K562 (cell line): ENCODE data around the gene NIFK. TPM values are rescaled to one million over a fixed set of nuclear protein-coding genes. Genes with fewer than 3 reads are reported as not detected.

Experiments
- ATAC-seq: fragments of 200-7000 bp; cut with Tn5 transposase; 3 replicates; pipeline ENCODE4 v1.9.1; 2020; ENCODE audit warnings: moderate library complexity
- BruUV-seq: library from RNA; stranded (reverse); fragments of 400-500 nt; replicated peaks from 2 replicates; lab custom pipeline; 2021; lab: Mats Ljungman, UMichigan
- CTCF ChIA-PET: fragments of 300-600 bp; formaldehyde crosslinking; extraction: SDS; loops from one replicate; lab custom pipeline; 2021; ENCODE audit warnings: low intra/inter-chr PET ratio; lab: Yijun Ruan, JAX
- POLR2A ChIA-PET: fragments of 300-600, 350-650 bp; sonication (Branson Sonifier 250); formaldehyde crosslinking; extraction: SDS; loops from one replicate; lab custom pipeline; 2021; ENCODE audit warnings: antibody characterized with exemption, inconsistent platforms; lab: Yijun Ruan, JAX
- DNase-seq, 4 experiments: peaks; one replicate each; pipeline versions ENCODE4 v3.0.0 to v3.0.0-alpha.2; 2011 to 2018; ENCODE audit warnings: low spot score in 3 of 4, mixed read lengths in 3 of 4; ENCODE audit errors: extremely low read depth in 1 of 4
- FAIRE-seq: peaks from 2 replicates; lab custom pipeline; 2011; peaks lifted over from hg19 to GRCh38; lab: Jason Lieb, UNC
- H2AFZ ChIP-seq: 2 replicates; pipeline ENCODE4 v1.6.0; 2011; ENCODE audit warnings: low read depth, low read length, control low read depth, inconsistent platforms
- H3K27ac ChIP-seq: fragments of 200-600 bp; 3 replicates; pipeline ENCODE4 v1.8.0; 2011; ENCODE audit warnings: low read depth, mild to moderate bottlenecking, control low read depth, inconsistent platforms, low read length, moderate library complexity, mixed read lengths; ENCODE audit errors: extremely low read depth
- H3K27me3 ChIP-seq, 2 experiments: fragments of 300-600 bp in 1 of 2; 2 replicates in 1 of 2; 3 replicates in 1 of 2; pipeline versions ENCODE4 v1.6.0 to v1.8.0; 2011; ENCODE audit warnings: inconsistent platforms in 2 of 2, low read length in 2 of 2, mild to moderate bottlenecking in 1 of 2, mixed read lengths in 1 of 2, moderate library complexity in 1 of 2; ENCODE audit not compliant: control insufficient read depth in 2 of 2, insufficient read depth in 2 of 2
- H3K36me3 ChIP-seq: fragments of 300-600 bp; 3 replicates; pipeline ENCODE4 v1.8.0; 2011; ENCODE audit warnings: mild to moderate bottlenecking, low read length, inconsistent platforms; ENCODE audit not compliant: control insufficient read depth, insufficient read depth
- H3K4me1 ChIP-seq, 2 experiments: fragments of 200-600 bp in 1 of 2; replicated peaks in 1 of 2; 2 replicates in 1 of 2; 3 replicates in 1 of 2; pipeline versions ENCODE4 v1.5.1 to v1.8.0; 2011; ENCODE audit warnings: inconsistent platforms in 2 of 2, low read length in 2 of 2, mild to moderate bottlenecking in 1 of 2, mixed read lengths in 1 of 2, moderate library complexity in 1 of 2; ENCODE audit not compliant: control insufficient read depth in 2 of 2, insufficient read depth in 2 of 2
- H3K4me2 ChIP-seq: 2 replicates; pipeline ENCODE4 v1.6.1; 2011; ENCODE audit warnings: low read length, control low read depth, inconsistent platforms, mixed read lengths; ENCODE audit not compliant: insufficient read depth
- H3K4me3 ChIP-seq: fragments of 200-600 bp; sonication (generic), shearing (Covaris generic); 2 replicates; pipeline ENCODE4 v1.5.1; 2016; ENCODE audit warnings: control low read depth, inconsistent platforms
- H3K79me2 ChIP-seq: fragments of 200-600 bp; 3 replicates; pipeline ENCODE4 v1.8.0; 2011; ENCODE audit warnings: low read length, inconsistent platforms; ENCODE audit not compliant: control insufficient read depth, insufficient read depth
- H3K9ac ChIP-seq, 2 experiments: 2 replicates each; pipeline versions ENCODE4 v1.6.0 to v1.6.1; 2011; ENCODE audit warnings: low read depth in 2 of 2, low read length in 2 of 2, control low read depth in 1 of 2, inconsistent platforms in 1 of 2, mild to moderate bottlenecking in 1 of 2, mixed read lengths in 1 of 2; ENCODE audit not compliant: insufficient read depth in 1 of 2
- H3K9me1 ChIP-seq: one replicate; pipeline ENCODE4 v1.6.0; 2011; ENCODE audit warnings: inconsistent platforms, mild to moderate bottlenecking, low read length, moderate library complexity; ENCODE audit not compliant: control insufficient read depth, insufficient read depth
- H3K9me3 ChIP-seq: replicated peaks from 2 replicates; pipeline ENCODE4 v1.5.1; 2011; ENCODE audit warnings: low read depth, low read length, inconsistent platforms; ENCODE audit not compliant: control insufficient read depth, insufficient read depth
- H4K20me1 ChIP-seq: replicated peaks from 2 replicates; pipeline ENCODE4 v1.6.1; 2011; ENCODE audit warnings: low read length, inconsistent platforms, mixed read lengths; ENCODE audit not compliant: control insufficient read depth, insufficient read depth
- CXXC5 ChIP-seq: fragments of 250-450 bp; sonication (Bioruptor Pico); IDR thresholded peaks from 2 replicates; pipeline ENCODE4 v1.8.0; 2022; ENCODE audit warnings: inconsistent platforms, mild to moderate bottlenecking, moderate library complexity
- FOXJ3 ChIP-seq: sonication (generic); formaldehyde crosslinking; IDR thresholded peaks from 2 replicates; pipeline ENCODE4 v1.4.0; 2020; ENCODE audit warnings: mild to moderate bottlenecking, missing genetic modification reagents
- FOXP1 ChIP-seq: sonication (generic); formaldehyde crosslinking; IDR thresholded peaks from 2 replicates; pipeline ENCODE4 v1.8.0; 2022; ENCODE audit warnings: mild to moderate bottlenecking, missing genetic modification reagents
- HNRNPL ChIP-seq: fragments of 200-400 bp; formaldehyde crosslinking; IDR thresholded peaks from 2 replicates; pipeline ENCODE4 v1.6.1; 2017; ENCODE audit warnings: low read depth, mild to moderate bottlenecking, low read length
- L3MBTL2 ChIP-seq: fragments of 450-650 bp; IDR thresholded peaks from 2 replicates; pipeline ENCODE4 v1.6.1; 2016; ENCODE audit warnings: mild to moderate bottlenecking, moderate library complexity
- LARP7 ChIP-seq: fragments of 450-650 bp; IDR thresholded peaks from 2 replicates; pipeline ENCODE4 v1.6.1; 2016
- MEF2A ChIP-seq: IDR thresholded peaks from 2 replicates; pipeline ENCODE4 v1.6.1; 2011; ENCODE audit warnings: low read depth, mild to moderate bottlenecking, low read length, moderate library complexity; ENCODE audit not compliant: control insufficient read depth
- SMARCA4 ChIP-seq: fragments of 450-650 bp; IDR thresholded peaks from 2 replicates; pipeline ENCODE4 v1.6.1; 2016
- SOX6 ChIP-seq: fragments of 450-650 bp; IDR thresholded peaks from 2 replicates; pipeline ENCODE4 v1.6.1; 2014; ENCODE audit warnings: mild to moderate bottlenecking
- TRIM24 ChIP-seq, 2 experiments: fragments of 450-650 bp; IDR thresholded peaks; 2 replicates each; pipeline ENCODE4 v1.6.1; 2016
- ZNF133 ChIP-seq: fragments of 250-450 bp; sonication (Bioruptor Pico); IDR thresholded peaks from 2 replicates; pipeline ENCODE4 v1.4.0; 2020; ENCODE audit warnings: mild to moderate bottlenecking
- ZNF146 ChIP-seq: IDR thresholded peaks from one replicate; pipeline ENCODE4 v1.6.1; 2018; ENCODE audit warnings: missing compliant biosample characterization; ENCODE audit not compliant: unreplicated experiment
- ZNF174 ChIP-seq: fragments of 250-450 bp; sonication (Bioruptor Pico); IDR thresholded peaks from 2 replicates; pipeline ENCODE4 v1.4.0; 2020; ENCODE audit warnings: mild to moderate bottlenecking
- ZNF24 ChIP-seq: fragments of 450-650 bp; IDR thresholded peaks from 2 replicates; pipeline ENCODE4 v1.6.1; 2016
- WGBS: fragments of 100-300 bp; shearing (Covaris generic); methylation state at CpG from one replicate; pipeline ENCODE4 v1.1.6; 2016; ENCODE audit warnings: low coverage, mixed read lengths; ENCODE audit not compliant: insufficient coverage; ENCODE audit errors: missing lambda C conversion rate; 5-methylcytosine and 5-hydroxymethylcytosine counted together
- in situ Hi-C: fragments of 300-500 bp; cut with MboI; formaldehyde crosslinking; loops from 4 replicates; pipeline ENCODE4 v1.15.0; 2018; ENCODE audit warnings: inconsistent platforms, mixed read lengths
- intact Hi-C: fragments of 100-400 bp; cut with micrococcal nuclease; formaldehyde crosslinking; loops from 2 replicates; pipeline ENCODE4 v1.14.2; 2022
- polyA plus RNA-seq, 8 experiments: library from polyadenylated mRNA; depleted of rRNA in 4 of 8; stranded (reverse) in 5 of 8; unstranded in 3 of 8; fragments of >200 nt; fragmentation: Nextera tagmentation in 2 of 8; fragmentation: Illumina TruSeq in 1 of 8; extraction: Ambion mirVana in 2 of 8; extraction: Trizol in 1 of 8; gene quantifications; 2 replicates each; pipeline versions ENCODE4 v1.2.1 to v1.2.3, GENCODE V29; 2011 to 2014; ENCODE audit warnings: inconsistent platforms in 1 of 8, missing spikeins in 1 of 8
- total RNA-seq, 7 experiments: library from RNA; depleted of rRNA in 6 of 7; stranded (reverse); fragments of >200 nt in 6 of 7; fragmentation: Illumina TruSeq in 2 of 7; extraction: Trizol in 2 of 7; gene quantifications; 2 replicates each; pipeline versions ENCODE4 v1.2.1 to v1.2.3, GENCODE V29; 2011 to 2021; ENCODE audit warnings: low replicate concordance in 1 of 7
- TF ChIP-seq, protein P1 (sequence below): sonication (generic); formaldehyde crosslinking; IDR thresholded peaks from 2 replicates; pipeline ENCODE4 v1.9.0; 2022; ENCODE audit warnings: mild to moderate bottlenecking, missing genetic modification reagents

The NIFK gene
- total and polyA plus RNA-seq, 9 of the 15 experiments (the other 6 are each of a cell fraction or from before 2014, with no cell fraction given) = 60.2 to 426 (median 183) TPM

DNA sequence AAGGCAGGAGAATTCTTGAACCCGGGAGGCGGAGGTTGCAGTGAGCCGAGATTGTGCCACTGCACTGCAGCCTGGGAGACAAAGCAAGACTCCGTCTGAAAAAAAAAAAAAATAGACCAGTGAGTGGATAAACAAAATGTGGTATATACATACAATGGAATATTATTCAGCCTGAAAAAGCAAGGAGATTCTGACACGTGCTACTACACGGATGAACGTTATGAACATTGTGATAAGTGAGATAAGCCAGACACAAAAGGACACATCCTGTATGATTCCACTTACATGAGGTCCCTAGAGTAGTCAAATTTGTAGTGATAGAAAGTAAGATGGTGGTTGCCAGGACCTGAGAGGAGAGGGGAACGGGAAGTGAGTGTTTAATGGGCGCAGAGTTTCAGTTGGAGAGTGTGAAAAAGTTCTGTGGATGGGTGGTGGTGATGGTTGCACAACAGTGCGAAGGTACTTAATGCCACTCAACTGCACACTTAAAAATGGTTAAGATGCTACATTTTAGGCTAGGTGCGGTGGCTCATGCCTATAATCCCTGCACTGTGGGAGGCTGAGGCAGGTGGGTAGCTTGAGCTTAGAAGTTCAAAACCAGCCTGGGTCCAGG lies 38.3 kb downstream of the NIFK start:
- H3K9ac ChIP-seq = no peak overlapping the region
- no peak overlapping the region for H3K27ac ChIP-seq
- H3K4me3 ChIP-seq = no peak overlapping the region
- no TSS peak for BruUV-seq
- no peaks in the 10 kb centered on the region for H4K20me1 ChIP-seq
- no peak overlapping the region for H3K4me2 ChIP-seq
- no peaks in the 10 kb centered on the region for H3K79me2 ChIP-seq
- DNase-seq = no peak
- peaks cover 17 to 32% of the 10 kb centered on the region in 2 experiments for H3K4me1 ChIP-seq
- no peak overlapping the region for H2AFZ ChIP-seq
- peaks cover 10% of the 10 kb centered on the region for H3K9me1 ChIP-seq
- 65% methylated on average over 11 of the region's 11 CpGs for WGBS
- in situ Hi-C loops (no loop called here), intact Hi-C loops (loop anchor here (5.0 kb wide), 2 partner anchors 46 to 101 kb away; no protein-coding TSS in a partner anchor)
- no peak for TF ChIP-seq SMARCA4
- TF ChIP-seq ZNF146 (CRISPR knock-in tag) = peak; percentile 78
- 0 out of 4 replicates have a peak, but pooled peaks of 1 of the 2 experiments have one; percentile 16 for TF ChIP-seq TRIM24 (IDR thresholded peaks at IDR 0.05)
- TF ChIP-seq HNRNPL = no peak
- no peak for TF ChIP-seq ZNF24
- TF ChIP-seq, protein P1, sequence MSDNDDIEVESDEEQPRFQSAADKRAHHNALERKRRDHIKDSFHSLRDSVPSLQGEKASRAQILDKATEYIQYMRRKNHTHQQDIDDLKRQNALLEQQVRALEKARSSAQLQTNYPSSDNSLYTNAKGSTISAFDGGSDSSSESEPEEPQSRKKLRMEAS (CRISPR knock-in tag) = 0 out of 2 replicates have a peak, but pooled peaks have one; percentile 22
- no peak for TF ChIP-seq FOXJ3 (CRISPR knock-in tag)
- no peak for TF ChIP-seq ZNF174 (CRISPR knock-in tag)
- TF ChIP-seq CXXC5 (CRISPR knock-in tag) = 0 out of 2 replicates have a peak, but pooled peaks have one; percentile 15
- TF ChIP-seq L3MBTL2 = peak; percentile 25; the same call in 1 of the 2 replicates
- TF ChIP-seq MEF2A = no peak
- TF ChIP-seq LARP7 = no peak
- no peak for TF ChIP-seq FOXP1 (CRISPR knock-in tag)
- no peak for TF ChIP-seq ZNF133 (CRISPR knock-in tag)
- TF ChIP-seq SOX6 = peak; percentile 31; the same call in 1 of the 2 replicates
- no peaks in the 10 kb centered on the region for H3K9me3 ChIP-seq
- no peak for ATAC-seq
- no peak for FAIRE-seq
- ChIA-PET POLR2A (no interaction called here), CTCF (no interaction called here)
- H3K27me3 ChIP-seq = no peaks in the 10 kb centered on the region
- H3K36me3 ChIP-seq = no peaks in the 10 kb centered on the region
